DND-41 (cell line): ENCODE measurements around the gene TXNDC5.

ENCODE experiments used
- ATAC-seq: fragments of 200-7000 bp; cut with Tn5 transposase; 3 replicates; pipeline ENCODE4 v1.9.1; 2021; ENCODE audit warnings: low read depth; ENCODE audit not compliant: insufficient read depth
- DNase-seq: peaks from one replicate; pipeline ENCODE4 v3.0.0-alpha.2; 2020
- H2AFZ ChIP-seq: 2 replicates; pipeline ENCODE4 v1.6.0; 2012; ENCODE audit warnings: low read depth, low read length
- H3K27ac ChIP-seq: 2 replicates; pipeline ENCODE4 v1.5.1; 2012; ENCODE audit warnings: low read length, inconsistent platforms
- H3K27me3 ChIP-seq: fragments of 200-600 bp; sonication (generic); 2 replicates; pipeline ENCODE4 v1.6.0; 2012; ENCODE audit warnings: low read length, mild to moderate bottlenecking, inconsistent platforms; ENCODE audit not compliant: insufficient read depth, poor library complexity
- H3K36me3 ChIP-seq: 2 replicates; pipeline ENCODE4 v1.5.1; 2012; ENCODE audit warnings: low read length, inconsistent platforms; ENCODE audit not compliant: insufficient read depth
- H3K4me1 ChIP-seq: 2 replicates; pipeline ENCODE4 v1.5.1; 2012; ENCODE audit warnings: mild to moderate bottlenecking, low read length; ENCODE audit not compliant: insufficient read depth
- H3K4me2 ChIP-seq: 2 replicates; pipeline ENCODE4 v1.6.0; 2012; ENCODE audit warnings: mild to moderate bottlenecking, moderate library complexity, low read length, inconsistent platforms; ENCODE audit not compliant: insufficient read depth
- H3K4me3 ChIP-seq, 2 experiments: fragments of 200-600 bp in 1 of 2; shearing (Covaris generic) in 1 of 2; 2 replicates each; pipeline ENCODE4 v1.5.1; 2012 to 2016; ENCODE audit warnings: inconsistent platforms in 2 of 2, low read length in 2 of 2, mild to moderate bottlenecking in 2 of 2, low read depth in 1 of 2, moderate library complexity in 1 of 2
- H3K79me2 ChIP-seq: 2 replicates; pipeline ENCODE4 v1.6.0; 2012; ENCODE audit warnings: low read length, inconsistent platforms; ENCODE audit not compliant: insufficient read depth
- H3K9ac ChIP-seq: 2 replicates; pipeline ENCODE4 v1.6.0; 2012; ENCODE audit warnings: low read depth, mild to moderate bottlenecking, inconsistent platforms, low read length, moderate library complexity
- H3K9me3 ChIP-seq: 2 replicates; pipeline ENCODE4 v1.5.1; 2012; ENCODE audit warnings: low read length, moderate library complexity, mild to moderate bottlenecking, inconsistent platforms; ENCODE audit not compliant: insufficient read depth, severe bottlenecking
- H4K20me1 ChIP-seq: 2 replicates; pipeline ENCODE4 v1.6.0; 2012; ENCODE audit warnings: low read length; ENCODE audit not compliant: insufficient read depth
- CTCF ChIP-seq: IDR thresholded peaks from 2 replicates; pipeline ENCODE4 v1.5.1; 2012; ENCODE audit warnings: borderline replicate concordance, low read length, moderate library complexity, mild to moderate bottlenecking; ENCODE audit not compliant: poor library complexity, severe bottlenecking; ENCODE audit errors: extremely low read depth
- EZH2 ChIP-seq: IDR thresholded peaks from 3 replicates; pipeline ENCODE4 v1.6.1; 2012; ENCODE audit warnings: borderline replicate concordance, low read depth, mild to moderate bottlenecking, moderate library complexity, low read length, inconsistent platforms; ENCODE audit not compliant: severe bottlenecking

TXNDC5 gene

GRCh38 chr6:7905416-7905815, 5.2 kb downstream of the TXNDC5 start:
- Histone ChIP-seq H3K79me2 (peaks cover 73% of the 10 kb centered on the region), H4K20me1 (peaks cover 38% of the 10 kb centered on the region; the same call in 1 of the 2 replicates), H3K4me3 (no peak overlapping the region), H3K9me3 (no peaks in the 10 kb centered on the region), H3K36me3 (peaks cover 59% of the 10 kb centered on the region), H3K27ac (no peak overlapping the region), H2AFZ (no peak overlapping the region), H3K9ac (no peak overlapping the region), H3K4me1 (peaks cover 24% of the 10 kb centered on the region), H3K27me3 (no peaks in the 10 kb centered on the region), H3K4me2 (no peak overlapping the region)
- no peak for TF ChIP-seq EZH2
- TF ChIP-seq CTCF, result no peak
- no peak for ATAC-seq
- no peak for DNase-seq

GRCh38 chr6:7904654-7905319, 5.8 kb downstream of the TXNDC5 start:
- Histone ChIP-seq H3K4me2 (no peak overlapping the region), H3K36me3 (peaks cover 66% of the 10 kb centered on the region)

GRCh38 chr6:7903673-7904072, 6.9 kb downstream of the TXNDC5 start:
- H2AFZ ChIP-seq, result no peak overlapping the region
- H3K36me3 ChIP-seq, result peaks cover 77% of the 10 kb centered on the region
- no peaks in the 10 kb centered on the region for H3K27me3 ChIP-seq
- no peak overlapping the region for H3K9ac ChIP-seq
- peaks cover 13% of the 10 kb centered on the region for H3K4me1 ChIP-seq
- DNase-seq, result no peak
- H3K4me3 ChIP-seq, result no peak overlapping the region
- peaks cover 58% of the 10 kb centered on the region for H3K79me2 ChIP-seq
- no peaks in the 10 kb centered on the region for H3K9me3 ChIP-seq
- no peak for TF ChIP-seq EZH2
- TF ChIP-seq CTCF, result no peak
- H3K27ac ChIP-seq, result no peak overlapping the region
- peaks cover 38% of the 10 kb centered on the region; the same call in 1 of the 2 replicates for H4K20me1 ChIP-seq
- no peak for ATAC-seq
- no peak overlapping the region for H3K4me2 ChIP-seq

More at GRCh38 chr6:7904654-7905319, 5.8 kb downstream of the TXNDC5 start:
- H3K4me1 ChIP-seq, result peaks cover 24% of the 10 kb centered on the region
- H3K79me2 ChIP-seq, result peaks cover 69% of the 10 kb centered on the region
- no peaks in the 10 kb centered on the region for H3K27me3 ChIP-seq
- DNase-seq, result no peak
- TF ChIP-seq CTCF, result no peak
- TF ChIP-seq EZH2, result no peak
- no peak overlapping the region for H3K9ac ChIP-seq
- no peak for ATAC-seq
- no peak overlapping the region for H2AFZ ChIP-seq
- peaks cover 40% of the 10 kb centered on the region; the same call in 1 of the 2 replicates for H4K20me1 ChIP-seq
- H3K9me3 ChIP-seq, result no peaks in the 10 kb centered on the region
- no peak overlapping the region for H3K4me3 ChIP-seq
- no peak overlapping the region for H3K27ac ChIP-seq
